ENCODE results near the gene CD163. TPM values are rescaled to one million over a fixed set of nuclear protein-coding genes. Genes with fewer than 3 reads are reported as not detected.
A peak's percentile ranks its signal among the peaks of the same experiment; 100 is the strongest.
"Not testable (repeated sequence)": the region's sequence is repeated elsewhere in the genome, so short reads cannot be mapped to it uniquely, and the experiment has no call there.

The CD163 gene
- total RNA-seq, 6 donors from 2014 or later = 267 to 721 (median 394) TPM

DNA sequence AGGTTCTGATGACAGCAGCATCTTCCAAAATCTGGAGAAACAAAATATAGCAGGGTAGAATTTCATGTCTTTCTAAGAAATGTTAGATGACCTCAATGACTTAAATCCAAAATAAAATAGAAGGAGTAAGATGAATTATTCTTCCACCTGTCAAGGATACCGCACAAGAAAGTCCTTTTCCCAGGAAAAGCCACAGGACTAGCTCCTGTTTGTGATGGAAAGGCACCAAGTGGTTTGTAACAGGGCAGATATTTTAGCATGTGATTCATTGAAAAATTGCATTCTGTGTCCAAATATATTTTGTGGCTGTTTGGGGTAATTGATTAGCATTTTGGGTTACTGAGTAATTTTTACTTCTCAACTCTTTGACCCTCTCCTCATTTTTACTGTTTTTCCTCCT, 62.4 kb downstream of the CD163 start:
- H3K27me3 ChIP-seq = no peaks in the 10 kb centered on the region
- H3K36me3 ChIP-seq = no peaks in the 10 kb centered on the region
- no peak overlapping the region for H3K4me3 ChIP-seq
- no peak overlapping the region for H3K27ac ChIP-seq
- DNase-seq (no peak), ATAC-seq (ENCODE audit: low FRiP score in 2 of 2) (no peak)
- no peaks in the 10 kb centered on the region for H3K9me3 ChIP-seq
- TF ChIP-seq, protein P1, sequence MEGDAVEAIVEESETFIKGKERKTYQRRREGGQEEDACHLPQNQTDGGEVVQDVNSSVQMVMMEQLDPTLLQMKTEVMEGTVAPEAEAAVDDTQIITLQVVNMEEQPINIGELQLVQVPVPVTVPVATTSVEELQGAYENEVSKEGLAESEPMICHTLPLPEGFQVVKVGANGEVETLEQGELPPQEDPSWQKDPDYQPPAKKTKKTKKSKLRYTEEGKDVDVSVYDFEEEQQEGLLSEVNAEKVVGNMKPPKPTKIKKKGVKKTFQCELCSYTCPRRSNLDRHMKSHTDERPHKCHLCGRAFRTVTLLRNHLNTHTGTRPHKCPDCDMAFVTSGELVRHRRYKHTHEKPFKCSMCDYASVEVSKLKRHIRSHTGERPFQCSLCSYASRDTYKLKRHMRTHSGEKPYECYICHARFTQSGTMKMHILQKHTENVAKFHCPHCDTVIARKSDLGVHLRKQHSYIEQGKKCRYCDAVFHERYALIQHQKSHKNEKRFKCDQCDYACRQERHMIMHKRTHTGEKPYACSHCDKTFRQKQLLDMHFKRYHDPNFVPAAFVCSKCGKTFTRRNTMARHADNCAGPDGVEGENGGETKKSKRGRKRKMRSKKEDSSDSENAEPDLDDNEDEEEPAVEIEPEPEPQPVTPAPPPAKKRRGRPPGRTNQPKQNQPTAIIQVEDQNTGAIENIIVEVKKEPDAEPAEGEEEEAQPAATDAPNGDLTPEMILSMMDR (IDR thresholded peaks at IDR 0.05) = no peak
- TF ChIP-seq POLR2AphosphoS5 (IDR thresholded peaks at IDR 0.05) (no peak), POLR2A (IDR thresholded peaks at IDR 0.05) (no peak), EP300 (IDR thresholded peaks at IDR 0.05) (no peak)
- H3K4me1 ChIP-seq = peaks cover 0 to 3% (median 0%) of the 10 kb centered on the region in 4 donors
- 91 to 97% methylated on average over 1 of the region's 1 CpG for WGBS, 2 donors

DNA sequence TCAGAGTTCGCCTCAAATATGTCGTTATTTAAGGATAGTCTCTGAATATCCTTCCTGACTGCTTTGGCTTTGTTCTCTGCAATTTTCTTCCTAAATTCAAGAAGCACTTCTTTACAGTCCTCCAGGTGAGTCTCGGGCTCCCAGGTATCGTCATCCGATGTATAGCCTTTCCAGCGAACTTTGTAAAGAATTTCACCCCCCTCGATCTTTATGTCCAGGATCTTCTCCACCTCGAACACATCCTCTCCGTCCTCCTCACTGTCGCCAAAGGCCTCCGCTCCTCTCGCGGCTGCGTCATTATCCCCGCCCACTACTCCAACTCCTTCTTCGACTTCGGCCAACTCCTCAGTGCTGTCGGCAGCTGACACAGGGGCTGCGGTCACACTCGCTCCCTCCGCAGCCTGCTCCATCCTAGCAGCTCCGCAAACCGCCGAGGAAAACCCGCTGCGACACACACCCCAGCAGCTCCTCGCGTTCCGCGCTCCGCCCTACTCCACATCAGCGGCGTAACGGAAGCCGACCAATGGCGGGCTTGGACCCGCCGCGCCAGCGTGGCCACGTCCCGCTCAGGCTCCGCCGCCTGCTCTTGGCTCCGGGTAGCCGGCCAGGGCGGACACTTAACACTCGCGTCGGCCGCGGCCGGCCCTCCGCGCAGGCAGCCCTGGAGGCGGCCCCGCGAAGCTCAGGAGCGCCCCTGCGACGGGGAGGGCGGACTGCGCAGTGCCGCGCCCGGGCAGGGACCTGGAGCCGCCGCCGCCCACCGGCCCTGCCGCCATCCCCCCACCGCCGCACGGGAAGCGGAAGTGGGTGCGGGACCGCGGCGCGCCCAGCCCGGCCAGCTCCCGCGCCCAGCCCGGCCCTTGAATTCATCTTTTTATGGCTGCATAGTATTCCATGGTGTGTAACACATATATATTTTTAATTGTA, 63.7 kb downstream of the CD163 start:
- WGBS, 2 donors = 30 to 32% methylated on average over 52 to 53 of the region's 84 CpGs
- ATAC-seq (ENCODE audit: low FRiP score in 2 of 2) = peak; percentile 61 to 79
- peak overlapping the region in 3 of 4 donors; percentile 35 to 47 (median 42) for H3K4me3 ChIP-seq

DNA sequence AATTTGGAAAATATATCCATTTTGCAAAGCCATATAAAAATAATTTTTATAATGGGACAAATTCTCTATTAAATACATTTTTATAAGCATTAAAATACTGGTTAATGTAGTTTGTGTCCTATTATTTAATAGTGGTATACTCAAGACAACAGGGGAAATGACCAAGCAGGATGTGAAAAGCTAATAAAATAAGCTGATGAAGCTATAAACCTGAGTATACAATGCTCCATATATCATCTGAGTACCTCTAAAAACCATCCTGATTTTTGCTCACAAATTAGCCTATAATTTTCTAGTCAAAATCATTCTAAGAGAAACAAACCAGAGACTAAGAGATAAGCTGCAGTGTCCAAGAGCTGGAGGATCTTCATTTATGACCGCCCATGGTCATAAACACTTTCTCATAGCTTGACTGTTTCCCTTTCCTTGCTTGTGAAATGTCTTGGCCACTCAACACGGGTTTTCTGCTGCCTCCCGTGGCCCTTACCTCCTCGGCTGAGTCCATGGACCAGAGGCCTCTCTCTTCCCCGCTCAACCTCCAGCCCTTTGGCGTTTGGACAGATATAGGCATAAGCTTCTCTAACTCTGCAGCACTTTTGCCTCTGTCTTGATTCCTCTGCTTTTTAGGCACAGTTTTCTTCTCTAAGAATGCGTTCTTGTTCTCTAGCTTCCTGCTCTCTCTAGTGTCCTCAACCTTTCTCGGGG, 65.1 kb downstream of the CD163 start:
- H3K36me3 ChIP-seq = not testable (repeated sequence)

More for the DNA sequence above, 63.7 kb downstream of the CD163 start:
- no peaks in the 10 kb centered on the region for H3K27me3 ChIP-seq
- H3K4me1 ChIP-seq = peaks cover 0 to 3% (median 0%) of the 10 kb centered on the region in 4 donors
- TF ChIP-seq, protein P1 (IDR thresholded peaks at IDR 0.05) = peak in 2 of 6 experiments; percentile 17 to 21
- no peak for TF ChIP-seq EP300 (IDR thresholded peaks at IDR 0.05)
- TF ChIP-seq POLR2A (IDR thresholded peaks at IDR 0.05) = peak in 1 of 4 donors; percentile 33
- no peaks in the 10 kb centered on the region for H3K9me3 ChIP-seq
- H3K36me3 ChIP-seq = no peaks in the 10 kb centered on the region
- H3K27ac ChIP-seq = peak overlapping the region in 1 of 4 donors; percentile 35
- peak; percentile 31 to 88 for DNase-seq

DNA sequence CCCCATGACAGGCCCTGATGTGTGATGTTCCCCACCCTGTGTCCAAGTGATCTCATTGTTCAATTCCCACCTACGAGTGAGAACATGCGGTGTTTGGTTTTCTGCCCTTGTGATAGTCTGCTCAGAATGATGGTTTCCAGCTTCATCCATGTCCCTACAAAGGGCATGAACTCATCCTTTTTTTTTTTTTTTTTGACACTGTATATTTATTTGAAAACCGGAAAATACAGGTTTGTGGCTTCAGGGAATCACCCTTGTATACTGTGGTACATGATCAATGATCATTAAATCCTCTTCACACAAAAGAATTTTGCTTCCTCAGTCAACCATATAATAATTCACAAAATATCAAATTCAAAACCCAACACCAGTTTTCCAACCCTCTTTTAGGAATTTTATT, 66.1 kb downstream of the CD163 start:
- H3K9me3 ChIP-seq; H3K36me3 ChIP-seq; H3K27me3 ChIP-seq; H3K27ac ChIP-seq; DNase-seq; H3K4me1 ChIP-seq; H3K4me3 ChIP-seq; ATAC-seq (ENCODE audit: low FRiP score in 2 of 2): not testable (repeated sequence)
- WGBS, 2 donors = 83 to 94% methylated on average over 3 of the region's 3 CpGs

More for the DNA sequence above, 65.1 kb downstream of the CD163 start:
- H3K4me3 ChIP-seq; H3K4me1 ChIP-seq; ATAC-seq (ENCODE audit: low FRiP score in 2 of 2); H3K27ac ChIP-seq; H3K27me3 ChIP-seq; DNase-seq; H3K9me3 ChIP-seq: not testable (repeated sequence)
- 84 to 85% methylated on average over 8 of the region's 8 CpGs for WGBS, 2 donors

DNA sequence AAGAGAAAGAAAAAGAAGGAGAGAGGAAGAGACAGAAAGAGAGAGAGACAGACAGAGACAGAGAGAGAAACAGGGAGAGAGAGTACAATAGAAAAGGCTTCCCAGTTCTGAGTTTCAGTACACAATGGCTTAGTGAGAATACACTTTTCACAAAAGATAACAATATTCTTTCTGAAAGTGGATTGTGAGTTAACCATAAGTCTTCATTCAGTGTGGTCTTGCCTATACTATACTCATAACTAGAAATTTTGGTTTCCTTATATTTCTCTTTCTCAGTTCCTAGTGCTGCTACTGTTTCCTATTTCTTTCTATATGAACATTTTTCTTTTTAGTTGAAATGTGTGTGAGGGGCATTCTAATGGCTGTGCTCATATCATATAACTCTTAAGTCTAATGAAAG, 68.9 kb downstream of the CD163 start:
- H3K36me3 ChIP-seq = no peaks in the 10 kb centered on the region
- H3K4me1 ChIP-seq = no peaks in the 10 kb centered on the region
- no peak for DNase-seq
- no peaks in the 10 kb centered on the region for H3K27me3 ChIP-seq
- no peak overlapping the region for H3K27ac ChIP-seq
- no peak overlapping the region for H3K4me3 ChIP-seq
- TF ChIP-seq, protein P1 (IDR thresholded peaks at IDR 0.05) = no peak
- TF ChIP-seq EP300 (IDR thresholded peaks at IDR 0.05) (no peak), POLR2A (IDR thresholded peaks at IDR 0.05) (no peak), POLR2AphosphoS5 (IDR thresholded peaks at IDR 0.05) (no peak)
- no peak for ATAC-seq (ENCODE audit: low FRiP score in 2 of 2)
- no peaks in the 10 kb centered on the region for H3K9me3 ChIP-seq
